A673 (cell line): ENCODE measurements around the gene DMBX1. TPM values are rescaled to one million over a fixed set of nuclear protein-coding genes. Genes with fewer than 3 reads are reported as not detected.

Experiments used
- BruUV-seq: library from RNA; stranded (reverse); fragments of 400-500 nt; replicated peaks from 2 replicates; lab custom pipeline; 2021; lab: Mats Ljungman, UMichigan
- CTCF ChIA-PET: fragments of 300-600 bp; sonication (Branson Sonifier 250); formaldehyde crosslinking; loops from one replicate; lab custom pipeline; 2022; ENCODE audit warnings: antibody characterized with exemption; lab: Charles Lee
- POLR2A ChIA-PET: fragments of 300-600 bp; sonication (Branson Sonifier 250); formaldehyde crosslinking; loops from one replicate; lab custom pipeline; 2022; ENCODE audit warnings: antibody characterized with exemption; ENCODE audit not compliant: low non-redundant PET; lab: Charles Lee
- DNase-seq: peaks from one replicate; pipeline ENCODE4 v3.0.0-alpha.2; 2015; ENCODE audit warnings: low spot score
- H3K27ac ChIP-seq: fragments of 200-600 bp; sonication (generic); 2 replicates; pipeline ENCODE4 v1.5.1; 2016; ENCODE audit warnings: mixed run types, low read depth, mild to moderate bottlenecking, mixed read lengths, antibody characterized with exemption, low read length; ENCODE audit not compliant: poor library complexity, severe bottlenecking
- H3K27me3 ChIP-seq: fragments of 200-600 bp; sonication (generic); replicated peaks from 2 replicates; pipeline ENCODE4 v1.6.1; 2017; ENCODE audit warnings: mixed run types, low read depth, mild to moderate bottlenecking, mixed read lengths, antibody characterized with exemption, low read length; ENCODE audit not compliant: insufficient read depth, poor library complexity
- H3K36me3 ChIP-seq: fragments of 200-600 bp; sonication (generic); 2 replicates; pipeline ENCODE4 v1.6.1; 2016; ENCODE audit warnings: mixed run types, mild to moderate bottlenecking, mixed read lengths, antibody characterized with exemption, low read length; ENCODE audit not compliant: insufficient read depth, poor library complexity, severe bottlenecking
- H3K4me1 ChIP-seq: fragments of 200-600 bp; sonication (generic); 2 replicates; pipeline ENCODE4 v1.6.1; 2017; ENCODE audit warnings: mixed run types, mild to moderate bottlenecking, mixed read lengths, antibody characterized with exemption, low read length; ENCODE audit not compliant: insufficient read depth, poor library complexity, severe bottlenecking
- H3K4me3 ChIP-seq: fragments of 200-600 bp; sonication (generic); 2 replicates; pipeline ENCODE4 v1.5.1; 2016; ENCODE audit warnings: low read depth, mixed run types, mild to moderate bottlenecking, mixed read lengths, low read length; ENCODE audit not compliant: poor library complexity, severe bottlenecking
- H3K9me3 ChIP-seq: fragments of 200-600 bp; sonication (generic); 2 replicates; pipeline ENCODE4 v1.6.1; 2016; ENCODE audit warnings: mixed run types, low read depth, mild to moderate bottlenecking, mixed read lengths, antibody characterized with exemption, low read length; ENCODE audit not compliant: poor library complexity, severe bottlenecking
- CTCF ChIP-seq: fragments of 300-800, 200-600 bp; sonication (generic); conservative IDR thresholded peaks from 2 replicates; pipeline ENCODE4 v1.5.1; 2017; ENCODE audit warnings: low read depth, mild to moderate bottlenecking, antibody characterized with exemption, low read length, moderate library complexity, mixed read lengths
- EZH2 ChIP-seq: fragments of 200-600 bp; sonication (generic); IDR thresholded peaks from 2 replicates; pipeline ENCODE4 v1.6.1; 2017; ENCODE audit warnings: borderline replicate concordance, low read depth, mild to moderate bottlenecking, mixed read lengths, antibody characterized with exemption, low read length; ENCODE audit not compliant: poor library complexity, severe bottlenecking
- intact Hi-C: fragments of 100-400 bp; cut with micrococcal nuclease; formaldehyde crosslinking; loops from one replicate; pipeline ENCODE4 v1.10.0; 2022; ENCODE audit not compliant: unreplicated experiment
- total RNA-seq: library from RNA; stranded (reverse); gene quantifications from 2 replicates; pipeline ENCODE4 v1.2.3, GENCODE V29; 2021

The DMBX1 gene
- total RNA-seq, 1 experiment from 2014 or later: 0.69 TPM

- DNase-seq: no peak
- POLR2A ChIA-PET: no interaction called here
- BruUV-seq: no TSS peak
- Histone ChIP-seq H3K36me3 (no peaks in the 10 kb centered on the region), H3K9me3 (no peaks in the 10 kb centered on the region), H3K27ac (no peak overlapping the region), H3K4me1 (peaks cover 13% of the 10 kb centered on the region), H3K27me3 (peaks cover 41% of the 10 kb centered on the region), H3K4me3 (no peak overlapping the region)
- TF ChIP-seq CTCF (no peak), EZH2 (no peak)
- intact Hi-C loops: no loop called here
- CTCF ChIA-PET: no interaction called here
Observed at GRCh38 chr1:46485564-46486431, 3.8 kb upstream of the DMBX1 start.

DNA sequence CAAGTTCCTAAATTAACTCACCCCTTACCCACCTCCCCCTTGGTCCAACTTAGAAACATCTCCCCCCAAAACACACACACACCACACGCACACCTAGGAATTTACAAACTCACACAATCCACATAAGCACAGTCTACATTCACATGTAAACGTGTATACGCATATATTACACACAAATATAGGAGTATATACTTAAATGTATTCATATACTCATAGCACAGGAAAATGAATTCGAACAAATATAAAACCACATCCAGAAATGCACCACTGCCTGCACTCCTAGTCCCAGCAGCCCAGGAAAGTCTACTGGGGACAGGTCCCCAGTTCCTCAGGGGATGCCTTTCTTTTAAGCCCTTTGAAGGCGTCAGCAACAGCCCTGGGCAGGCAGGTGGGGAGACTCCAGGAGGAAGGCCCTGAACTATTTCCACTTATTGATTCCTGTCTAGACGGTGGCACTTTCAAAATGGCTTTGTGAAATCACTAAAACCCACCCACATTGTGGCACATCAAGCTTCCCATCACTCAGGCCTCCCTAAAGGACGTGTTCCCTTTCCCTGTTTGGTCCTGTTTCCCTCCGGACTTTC lies 3.1 kb upstream of the DMBX1 start:
- H3K4me1 ChIP-seq: peaks cover 13% of the 10 kb centered on the region
- ChIA-PET POLR2A (no interaction called here), CTCF (interaction anchor here (1.5 to 1.7 kb wide), 2 partner anchors 36 to 40 kb away, joined by 6 to 8 read pairs; no protein-coding TSS in a partner anchor)
- no peaks in the 10 kb centered on the region for H3K9me3 ChIP-seq
- no TSS peak for BruUV-seq
- intact Hi-C loops: no loop called here
- no peak overlapping the region for H3K27ac ChIP-seq
- DNase-seq: no peak
- H3K4me3 ChIP-seq: no peak overlapping the region
- peaks cover 48% of the 10 kb centered on the region for H3K27me3 ChIP-seq
- H3K36me3 ChIP-seq: no peaks in the 10 kb centered on the region
- TF ChIP-seq CTCF (no peak), EZH2 (no peak)

GRCh38 chr1:46487818-46488218 lies 1.8 kb upstream of the DMBX1 start:
- Histone ChIP-seq H3K4me1 (peaks cover 13% of the 10 kb centered on the region), H3K27ac (no peak overlapping the region), H3K9me3 (no peaks in the 10 kb centered on the region), H3K4me3 (no peak overlapping the region), H3K27me3 (peaks cover 57% of the 10 kb centered on the region), H3K36me3 (no peaks in the 10 kb centered on the region)
- CTCF ChIA-PET: interaction anchor here (0.5 to 1.7 kb wide), 8 partner anchors 9 to 1579 kb away, joined by 3 to 8 read pairs (median 4); no protein-coding TSS in a partner anchor
- no TSS peak for BruUV-seq
- TF ChIP-seq EZH2: no peak
- TF ChIP-seq CTCF: peak; percentile 67
- DNase-seq: peak; percentile 64
- intact Hi-C loops: loop anchor here (2.0 kb wide), 1 partner anchor 41 kb away; no protein-coding TSS in a partner anchor
- POLR2A ChIA-PET: interaction anchor here (0.7 kb wide), 1 partner anchor 34 kb away, joined by 7 read pairs; no protein-coding TSS in a partner anchor
